NCI-H128 (cell line): ENCODE data around the gene ACAA1.
"Not testable (repeated sequence)": the region's sequence is repeated elsewhere in the genome, so short reads cannot be mapped to it uniquely, and the experiment has no call there.

Source experiments
- DNase-seq: peaks from one replicate; lab custom pipeline; 2025; ENCODE audit not compliant: unreplicated experiment; lab: John Stamatoyannopoulos, UW

The ACAA1 gene

GRCh38 chr3:38107911-38108648 is 28.8 kb downstream of the ACAA1 start:
- DNase-seq = no peak

- no peak for DNase-seq
Measured at GRCh38 chr3:38105525-38105924, 31.4 kb downstream of the ACAA1 start.

- DNase-seq = no peak
Measured at GRCh38 chr3:38102444-38102814, 34.5 kb downstream of the ACAA1 start.

- no peak for DNase-seq
Measured at GRCh38 chr3:38101811-38102443, 35.0 kb downstream of the ACAA1 start.

- DNase-seq = no peak
Measured at GRCh38 chr3:38100498-38100897, 36.4 kb downstream of the ACAA1 start.

- no peak for DNase-seq
Measured at GRCh38 chr3:38099518-38099917, 37.4 kb downstream of the ACAA1 start.

GRCh38 chr3:38098376-38098723 is 38.6 kb downstream of the ACAA1 start:
- DNase-seq = no peak

GRCh38 chr3:38097446-38098375 is 39.2 kb downstream of the ACAA1 start:
- DNase-seq = no peak

GRCh38 chr3:38095669-38096483 is 41.1 kb downstream of the ACAA1 start:
- DNase-seq = no peak

- DNase-seq = no peak
Measured at GRCh38 chr3:38094999-38095398, 41.9 kb downstream of the ACAA1 start.

- DNase-seq = no peak
Measured at GRCh38 chr3:38090453-38090852, 46.5 kb downstream of the ACAA1 start.

GRCh38 chr3:38089163-38089562 is 47.8 kb downstream of the ACAA1 start:
- DNase-seq = no peak

- DNase-seq = no peak
Measured at GRCh38 chr3:38088126-38089078, 48.5 kb downstream of the ACAA1 start.

- DNase-seq = not testable (repeated sequence)
Measured at GRCh38 chr3:38087278-38087677, 49.6 kb downstream of the ACAA1 start.

- DNase-seq = no peak
Measured at GRCh38 chr3:38086496-38086895, 50.4 kb downstream of the ACAA1 start.

- DNase-seq = no peak
Measured at GRCh38 chr3:38085943-38086324, 51.0 kb downstream of the ACAA1 start.

- DNase-seq = no peak
Measured at GRCh38 chr3:38085311-38085942, 51.5 kb downstream of the ACAA1 start.

- DNase-seq = no peak
Measured at GRCh38 chr3:38084334-38085310, 52.3 kb downstream of the ACAA1 start.
